ENCODE results near the gene SFXN1. TPM values are rescaled to one million over a fixed set of nuclear protein-coding genes. Genes with fewer than 3 reads are reported as not detected.

The SFXN1 gene
- total RNA-seq, 4 donors from 2014 or later: 28.0 to 48.1 (median 36.0) TPM

- Histone ChIP-seq H3K36me3 (peaks cover 28 to 31% of the 10 kb centered on the region in 2 donors), H3K9me3 (no peaks in the 10 kb centered on the region), H3K27ac (no peak overlapping the region), H3K4me1 (no peaks in the 10 kb centered on the region), H3K4me3 (replicated peaks in 1 of 3) (no peak overlapping the region), H3K27me3 (no peaks in the 10 kb centered on the region)
- TF ChIP-seq POLR2A (IDR thresholded peaks at IDR 0.05) (no peak), CTCF (IDR thresholded peaks at IDR 0.05) (no peak)
- WGBS, 2 donors: 96 to 100% methylated on average over 2 of the region's 2 CpGs
- DNase-seq: no peak
- intact Hi-C loops (cut with DNase I): no loop called here
Measured at GRCh38 chr5:175508896-175509295, 30.5 kb downstream of the SFXN1 start.

GRCh38 chr5:175513297-175513696 lies 34.9 kb downstream of the SFXN1 start:
- Histone ChIP-seq H3K36me3 (peaks cover 48 to 50% of the 10 kb centered on the region in 2 donors), H3K27me3 (no peaks in the 10 kb centered on the region), H3K27ac (no peak overlapping the region), H3K4me3 (replicated peaks in 1 of 3) (no peak overlapping the region), H3K4me1 (no peaks in the 10 kb centered on the region), H3K9me3 (no peaks in the 10 kb centered on the region)
- intact Hi-C loops (cut with DNase I): no loop called here
- no peak for TF ChIP-seq POLR2A (IDR thresholded peaks at IDR 0.05)
- TF ChIP-seq CTCF (IDR thresholded peaks at IDR 0.05): no peak
- 94 to 97% methylated on average over 13 of the region's 13 CpGs for WGBS, 2 donors
- no peak for DNase-seq

- intact Hi-C loops (cut with DNase I): no loop called here
- no peak for DNase-seq
- no peaks in the 10 kb centered on the region for H3K4me1 ChIP-seq
- peaks cover 50 to 52% of the 10 kb centered on the region in 2 donors for H3K36me3 ChIP-seq
- H3K27ac ChIP-seq: no peak overlapping the region
- WGBS, 2 donors: 94 to 95% methylated on average over 7 of the region's 7 CpGs
- TF ChIP-seq POLR2A (IDR thresholded peaks at IDR 0.05) (no peak), CTCF (IDR thresholded peaks at IDR 0.05) (no peak)
- no peaks in the 10 kb centered on the region for H3K27me3 ChIP-seq
- H3K9me3 ChIP-seq: no peaks in the 10 kb centered on the region
- H3K4me3 ChIP-seq (replicated peaks in 1 of 3): no peak overlapping the region
Measured at GRCh38 chr5:175513726-175514125, 35.4 kb downstream of the SFXN1 start.

- H3K4me3 ChIP-seq (replicated peaks in 1 of 3): no peak overlapping the region
- H3K36me3 ChIP-seq: peaks cover 24 to 37% of the 10 kb centered on the region in 2 donors
- H3K4me1 ChIP-seq: no peaks in the 10 kb centered on the region
- no peak overlapping the region for H3K27ac ChIP-seq
- intact Hi-C loops (cut with DNase I): no loop called here
- WGBS, 2 donors: 91 to 97% methylated on average over 10 of the region's 10 CpGs
- TF ChIP-seq CTCF (IDR thresholded peaks at IDR 0.05) (no peak), POLR2A (IDR thresholded peaks at IDR 0.05) (no peak)
- H3K9me3 ChIP-seq: no peaks in the 10 kb centered on the region
- DNase-seq: no peak
- no peaks in the 10 kb centered on the region for H3K27me3 ChIP-seq
Measured at GRCh38 chr5:175516933-175517823, 38.8 kb downstream of the SFXN1 start.

- intact Hi-C loops (cut with DNase I): no loop called here
- no peak overlapping the region for H3K4me3 ChIP-seq (replicated peaks in 1 of 3)
- H3K27me3 ChIP-seq: no peaks in the 10 kb centered on the region
- TF ChIP-seq POLR2A (IDR thresholded peaks at IDR 0.05) (no peak), CTCF (IDR thresholded peaks at IDR 0.05) (no peak)
- no peak for DNase-seq
- 92 to 96% methylated on average over 7 of the region's 7 CpGs for WGBS, 2 donors
- H3K9me3 ChIP-seq: no peaks in the 10 kb centered on the region
- H3K36me3 ChIP-seq: peaks cover 24 to 44% of the 10 kb centered on the region in 2 donors
- H3K27ac ChIP-seq: no peak overlapping the region
- no peaks in the 10 kb centered on the region for H3K4me1 ChIP-seq
Measured at GRCh38 chr5:175517824-175518450, 39.6 kb downstream of the SFXN1 start.
